ENCODE results near the gene LDB3.

DNA sequence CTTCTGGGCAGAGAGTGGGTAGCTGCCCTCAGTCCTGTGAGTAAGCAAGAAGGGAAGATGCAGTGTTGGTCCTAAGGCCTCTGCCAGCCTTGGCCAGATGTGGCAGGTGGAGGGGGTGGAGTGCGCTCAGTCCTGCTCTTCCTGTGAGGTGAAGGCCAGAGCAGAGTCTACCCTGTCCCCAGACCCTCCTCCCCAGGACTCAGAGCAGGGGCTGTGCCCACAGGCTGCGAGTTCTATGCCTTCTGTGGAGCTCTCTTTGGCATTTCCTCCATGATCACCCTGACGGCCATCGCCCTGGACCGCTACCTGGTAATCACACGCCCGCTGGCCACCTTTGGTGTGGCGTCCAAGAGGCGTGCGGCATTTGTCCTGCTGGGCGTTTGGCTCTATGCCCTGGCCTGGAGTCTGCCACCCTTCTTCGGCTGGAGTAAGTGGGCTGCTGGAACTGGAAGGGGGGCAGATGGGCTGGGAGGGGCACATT is 10.0 kb upstream of the LDB3 start:
- TF ChIP-seq POLR2A (IDR thresholded peaks at IDR 0.05): no peak
- TF ChIP-seq, protein P1, sequence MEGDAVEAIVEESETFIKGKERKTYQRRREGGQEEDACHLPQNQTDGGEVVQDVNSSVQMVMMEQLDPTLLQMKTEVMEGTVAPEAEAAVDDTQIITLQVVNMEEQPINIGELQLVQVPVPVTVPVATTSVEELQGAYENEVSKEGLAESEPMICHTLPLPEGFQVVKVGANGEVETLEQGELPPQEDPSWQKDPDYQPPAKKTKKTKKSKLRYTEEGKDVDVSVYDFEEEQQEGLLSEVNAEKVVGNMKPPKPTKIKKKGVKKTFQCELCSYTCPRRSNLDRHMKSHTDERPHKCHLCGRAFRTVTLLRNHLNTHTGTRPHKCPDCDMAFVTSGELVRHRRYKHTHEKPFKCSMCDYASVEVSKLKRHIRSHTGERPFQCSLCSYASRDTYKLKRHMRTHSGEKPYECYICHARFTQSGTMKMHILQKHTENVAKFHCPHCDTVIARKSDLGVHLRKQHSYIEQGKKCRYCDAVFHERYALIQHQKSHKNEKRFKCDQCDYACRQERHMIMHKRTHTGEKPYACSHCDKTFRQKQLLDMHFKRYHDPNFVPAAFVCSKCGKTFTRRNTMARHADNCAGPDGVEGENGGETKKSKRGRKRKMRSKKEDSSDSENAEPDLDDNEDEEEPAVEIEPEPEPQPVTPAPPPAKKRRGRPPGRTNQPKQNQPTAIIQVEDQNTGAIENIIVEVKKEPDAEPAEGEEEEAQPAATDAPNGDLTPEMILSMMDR (IDR thresholded peaks at IDR 0.05): no peak
